Posterior vena cava (tissue), 2 donors: ENCODE measurements around the gene TRMT61A. TPM values are rescaled to one million over a fixed set of nuclear protein-coding genes. Genes with fewer than 3 reads are reported as not detected.
A peak's percentile ranks its signal among the peaks of the same experiment; 100 is the strongest.
"Not testable (repeated sequence)": the region's sequence is repeated elsewhere in the genome, so short reads cannot be mapped to it uniquely, and the experiment has no call there.

Source experiments
- DNase-seq: peaks from one replicate; pipeline ENCODE4 v3.0.0-alpha.2; 2020; ENCODE audit warnings: low spot score
- intact Hi-C, 2 donors: fragments of 100-400 bp; cut with DNase I; formaldehyde crosslinking; loops; one replicate each; pipeline versions ENCODE4 v1.14.1 to v1.14.2; 2022 to 2023
- total RNA-seq, 2 donors: library from RNA; stranded (reverse); fragmentation: NEBNext Ultra II Directional; extraction: Animal tissue kit (Norgen Biotek cat#: 25700); gene quantifications; one replicate each; pipeline ENCODE4 v1.2.1, GENCODE V29; 2021
- donor health status: DM: yes; HTN: yes; CAD: no.
- donor health status: DM: yes; HTN: yes; CAD: no.

TRMT61A gene
- total RNA-seq, 2 donors from 2014 or later, result 16.2 to 18.0 TPM

- DNase-seq, result peak; percentile 59
- intact Hi-C loops, result loop anchor here in 1 of 2 donors (5.0 kb wide), 1 partner anchor 42 kb away; no protein-coding TSS in a partner anchor
Measured at GRCh38 chr14:103504991-103505565, 23.9 kb upstream of the TRMT61A start.

GRCh38 chr14:103507751-103508150 lies 21.2 kb upstream of the TRMT61A start:
- intact Hi-C loops, result no loop called here
- DNase-seq, result no peak

DNA sequence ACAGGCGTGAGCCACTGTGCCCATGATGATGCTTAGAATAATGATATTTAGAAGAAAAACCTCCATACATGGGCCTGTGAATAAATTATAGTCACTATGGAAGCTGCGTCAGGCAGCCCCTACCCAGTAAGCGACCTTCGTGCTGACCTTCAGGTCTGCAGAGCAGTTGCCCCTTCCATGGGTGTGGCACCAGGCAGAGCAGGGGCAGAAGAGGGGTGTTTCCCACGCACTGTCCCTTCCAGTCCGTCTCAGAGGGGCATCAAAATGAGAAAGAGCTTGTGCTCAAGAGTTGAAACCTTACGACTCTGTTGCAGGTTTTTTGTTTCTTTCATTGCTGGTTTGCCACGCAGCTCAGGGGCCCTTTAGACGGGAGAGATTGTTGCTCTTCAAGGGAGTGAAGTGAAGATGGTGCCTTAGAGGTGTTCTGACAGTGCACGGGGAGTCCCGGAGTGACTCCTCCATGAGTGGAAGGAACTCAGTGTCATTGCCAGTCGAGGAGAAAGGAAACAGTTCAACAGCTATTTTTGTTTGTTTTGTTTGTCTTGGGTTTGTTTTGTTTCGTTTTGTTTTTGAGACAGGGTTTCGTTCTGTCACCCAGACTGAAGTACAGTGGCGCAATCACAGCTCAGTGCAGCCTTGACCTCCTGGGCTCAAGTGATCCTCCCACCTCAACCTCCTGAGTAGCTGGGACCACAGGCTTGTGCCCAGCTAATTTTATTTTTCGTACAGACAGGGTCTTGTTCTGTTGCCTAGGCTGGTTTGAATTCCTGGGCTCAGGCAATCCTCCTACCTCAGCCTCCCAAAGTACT lies 20.3 kb upstream of the TRMT61A start:
- DNase-seq, result peak; percentile 35
- intact Hi-C loops, result no loop called here

DNA sequence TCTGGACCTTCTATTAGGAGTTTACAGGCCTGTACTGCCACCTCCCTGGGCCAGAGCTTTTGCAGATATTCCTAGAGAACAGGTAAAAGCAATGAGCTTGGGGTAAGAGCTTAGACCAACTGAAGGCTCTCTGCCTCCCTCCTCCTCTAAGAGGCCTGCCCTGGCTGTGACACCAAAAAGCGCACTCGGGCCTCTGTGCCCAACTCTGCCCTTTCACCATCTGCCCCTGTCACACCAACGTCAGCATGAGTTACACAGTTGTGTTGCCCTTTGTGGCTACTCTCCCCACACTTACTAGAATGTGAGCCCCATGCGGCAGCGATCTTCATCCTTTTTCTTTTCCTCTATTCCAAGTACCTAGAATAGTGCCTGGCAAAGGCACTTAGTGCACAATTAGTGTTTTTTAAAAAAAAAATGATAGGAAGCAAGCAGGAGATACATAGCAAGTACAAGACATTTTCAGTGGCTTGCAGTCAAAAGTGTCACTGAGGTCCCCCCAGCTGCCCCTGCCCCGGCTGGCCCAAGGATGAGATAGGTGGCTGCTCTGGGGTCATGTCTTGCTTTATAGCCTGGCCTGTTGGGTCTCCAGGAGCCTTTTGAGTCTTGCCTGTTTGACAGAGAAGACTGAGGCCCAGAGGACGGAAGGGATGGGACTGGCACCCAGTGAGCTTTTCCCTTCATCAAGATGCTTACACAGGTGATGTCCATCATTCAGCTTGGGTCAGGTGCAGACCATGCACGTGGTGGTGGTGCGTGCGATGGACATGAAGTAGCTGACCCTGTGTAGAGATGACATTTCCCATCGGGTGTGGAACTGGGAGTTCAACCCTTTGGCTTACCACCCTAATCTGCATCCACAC lies 18.9 kb upstream of the TRMT61A start:
- peak; percentile 22 for DNase-seq
- intact Hi-C loops, result no loop called here

- peak; percentile 66 for DNase-seq
- intact Hi-C loops, result no loop called here
Measured at GRCh38 chr14:103510724-103511693, 18.0 kb upstream of the TRMT61A start.

DNA sequence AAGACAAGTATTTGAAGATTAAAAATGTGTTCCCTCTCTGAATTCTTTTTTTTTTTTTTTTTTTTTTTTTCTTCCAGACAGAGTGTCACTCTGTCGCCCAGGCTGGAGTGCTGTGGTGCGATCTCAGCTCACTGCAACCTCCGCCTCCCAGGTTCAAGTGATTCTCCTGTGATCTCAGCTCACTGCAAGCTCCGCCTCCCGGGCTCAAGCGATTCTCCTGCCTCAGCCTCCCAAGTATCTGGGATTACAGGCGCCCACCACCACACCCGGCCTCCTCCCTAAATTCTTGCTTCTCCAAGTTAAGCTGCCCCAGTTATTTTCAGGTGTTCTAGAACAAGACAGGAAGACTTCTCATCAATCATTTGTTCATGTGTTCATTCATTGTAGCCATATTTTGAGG lies 16.8 kb upstream of the TRMT61A start:
- intact Hi-C loops, result not testable (repeated sequence)
- DNase-seq, result peak; percentile 10

GRCh38 chr14:103512701-103513611 lies 16.0 kb upstream of the TRMT61A start:
- intact Hi-C loops, result no loop called here
- peak; percentile 88 for DNase-seq

DNA sequence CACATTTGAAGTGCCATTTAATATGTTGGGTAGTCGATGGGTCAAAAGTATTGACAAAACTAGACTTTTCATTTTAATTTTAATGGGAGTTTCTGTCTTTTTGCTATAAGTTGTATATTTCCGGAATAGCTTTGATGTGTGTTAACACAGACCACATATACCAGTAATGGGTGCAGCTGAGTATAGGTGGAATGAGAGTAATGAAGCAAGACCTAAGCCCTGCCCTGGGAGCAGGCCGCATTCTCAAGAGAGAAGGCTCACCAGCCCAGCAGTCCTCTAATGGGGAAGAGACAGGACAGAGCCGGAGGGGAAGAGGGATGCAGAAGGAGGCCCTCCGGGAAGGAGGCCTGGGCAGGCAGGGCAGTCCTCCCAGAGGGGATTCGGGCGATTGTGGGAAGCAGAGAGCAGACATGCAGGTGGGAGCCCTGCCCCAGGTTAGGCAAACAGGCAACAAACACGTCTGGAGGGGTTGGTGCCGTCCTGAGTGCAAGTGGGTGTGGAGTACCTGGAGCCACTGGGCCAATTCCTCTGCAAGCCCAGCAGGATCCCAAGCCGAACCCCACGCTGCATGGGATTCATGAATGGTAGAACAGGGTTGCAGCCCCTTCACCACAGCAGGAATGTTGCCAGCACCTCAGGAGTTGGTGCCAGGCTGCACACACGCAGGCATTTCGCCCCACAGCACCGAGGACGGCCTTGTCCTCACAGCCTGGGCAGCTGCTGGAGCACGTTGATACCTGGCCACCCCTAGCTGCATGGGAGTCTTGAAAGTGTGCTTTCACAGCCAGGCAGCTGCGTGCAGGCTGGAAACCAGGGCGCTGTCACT lies 14.2 kb upstream of the TRMT61A start:
- peak; percentile 61 for DNase-seq
- intact Hi-C loops, result loop anchor here in 1 of 2 donors (5.0 kb wide), 1 partner anchor 37 kb away; no protein-coding TSS in a partner anchor

DNA sequence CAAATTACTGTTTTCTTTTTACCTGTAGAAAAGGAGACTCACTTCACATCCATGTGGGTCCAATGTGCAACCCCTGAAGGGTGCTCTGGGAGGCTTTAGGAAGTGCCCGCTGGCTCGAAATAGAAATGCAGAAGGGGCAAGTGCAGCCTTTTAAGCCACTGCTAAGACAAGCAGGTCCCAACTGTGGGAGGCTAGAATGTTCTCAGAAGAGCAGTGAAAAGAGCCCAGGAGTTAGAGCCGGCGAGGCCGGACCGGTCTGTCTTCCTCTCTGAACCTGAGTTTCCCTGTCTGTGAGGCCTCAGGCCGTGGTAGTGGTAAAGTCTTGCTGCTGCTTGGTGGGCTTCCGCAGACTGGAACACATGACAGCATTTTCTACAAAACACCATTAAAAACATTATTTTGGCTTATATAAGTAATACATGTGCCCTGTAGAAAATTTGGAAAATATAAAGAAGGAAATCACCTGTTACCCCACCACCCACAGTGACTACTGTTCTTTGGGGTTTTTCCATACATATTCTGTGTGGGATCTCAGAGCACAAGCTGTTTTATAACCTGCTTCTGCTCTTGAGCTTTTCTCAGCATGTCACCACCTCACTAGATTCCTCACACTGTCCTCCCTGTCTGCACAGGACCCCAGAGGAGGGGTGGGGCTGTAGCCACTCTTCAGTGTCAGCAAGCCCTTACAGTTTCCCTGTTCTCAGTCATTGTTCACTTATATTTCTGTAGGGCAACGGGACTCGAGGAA lies 12.4 kb upstream of the TRMT61A start:
- intact Hi-C loops, result loop anchor here in 1 of 2 donors (5.0 kb wide), 1 partner anchor 36 kb away; no protein-coding TSS in a partner anchor
- peak; percentile 55 for DNase-seq

DNA sequence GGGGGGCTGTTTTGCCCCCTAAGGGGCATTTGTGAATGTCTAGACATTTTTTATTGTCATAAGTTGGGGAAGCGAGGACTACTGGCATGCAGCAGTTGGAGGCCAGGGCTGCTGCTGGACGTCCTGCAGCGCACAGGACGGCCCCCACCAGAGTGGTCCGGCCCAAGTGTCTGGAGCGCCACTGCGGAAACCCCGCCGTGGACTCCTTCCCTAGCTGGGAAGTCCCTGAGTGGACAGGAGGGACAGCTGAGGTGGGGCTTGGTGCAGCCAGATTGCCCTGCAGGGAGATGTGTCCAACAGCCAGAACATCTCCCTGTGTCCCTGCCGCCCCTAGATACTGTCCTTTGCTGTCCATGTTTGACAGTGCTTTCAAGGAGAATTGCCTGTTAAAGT lies 11.8 kb upstream of the TRMT61A start:
- DNase-seq, result peak; percentile 55
- intact Hi-C loops, result loop anchor here in 1 of 2 donors (5.0 kb wide), 1 partner anchor 35 kb away; no protein-coding TSS in a partner anchor

DNA sequence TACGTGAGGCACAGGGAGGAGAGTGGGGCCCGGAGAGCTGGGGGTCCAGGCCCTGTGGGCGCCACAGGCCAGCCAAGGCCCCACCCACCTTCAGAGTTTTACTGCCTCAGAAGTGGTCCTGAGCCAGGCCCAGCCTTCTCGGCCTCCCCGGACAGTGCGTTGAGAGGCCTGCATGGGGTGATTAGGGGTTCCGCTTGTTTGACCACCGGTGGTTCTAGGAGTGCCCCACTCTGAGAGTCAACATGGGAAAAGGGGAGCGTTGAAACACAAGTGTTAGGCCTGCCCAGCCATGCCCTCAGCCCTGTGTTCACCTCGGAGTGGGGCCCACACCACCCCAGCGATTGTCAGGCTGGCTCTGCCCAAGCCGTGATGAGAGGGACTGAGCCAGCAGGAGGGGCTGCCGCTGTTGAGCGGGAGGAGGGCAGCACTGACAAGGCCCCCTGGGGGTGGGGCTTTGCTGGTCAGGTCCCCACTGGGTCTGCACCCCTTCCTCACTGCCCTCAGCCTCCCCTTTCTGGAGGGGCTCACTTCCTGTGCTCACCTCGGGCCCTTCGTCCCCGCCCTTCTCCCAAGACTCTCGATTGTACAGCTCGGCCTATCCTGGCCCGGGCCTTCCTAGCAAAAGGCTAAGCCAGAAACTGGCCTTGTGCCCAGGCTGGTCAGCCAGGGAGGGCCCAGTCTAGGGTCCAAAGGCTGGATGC lies 11.1 kb upstream of the TRMT61A start:
- DNase-seq, result peak; percentile 78
- intact Hi-C loops, result loop anchor here (2.0 to 5.0 kb wide), 2 partner anchors 29 to 34 kb away; no protein-coding TSS in a partner anchor

DNA sequence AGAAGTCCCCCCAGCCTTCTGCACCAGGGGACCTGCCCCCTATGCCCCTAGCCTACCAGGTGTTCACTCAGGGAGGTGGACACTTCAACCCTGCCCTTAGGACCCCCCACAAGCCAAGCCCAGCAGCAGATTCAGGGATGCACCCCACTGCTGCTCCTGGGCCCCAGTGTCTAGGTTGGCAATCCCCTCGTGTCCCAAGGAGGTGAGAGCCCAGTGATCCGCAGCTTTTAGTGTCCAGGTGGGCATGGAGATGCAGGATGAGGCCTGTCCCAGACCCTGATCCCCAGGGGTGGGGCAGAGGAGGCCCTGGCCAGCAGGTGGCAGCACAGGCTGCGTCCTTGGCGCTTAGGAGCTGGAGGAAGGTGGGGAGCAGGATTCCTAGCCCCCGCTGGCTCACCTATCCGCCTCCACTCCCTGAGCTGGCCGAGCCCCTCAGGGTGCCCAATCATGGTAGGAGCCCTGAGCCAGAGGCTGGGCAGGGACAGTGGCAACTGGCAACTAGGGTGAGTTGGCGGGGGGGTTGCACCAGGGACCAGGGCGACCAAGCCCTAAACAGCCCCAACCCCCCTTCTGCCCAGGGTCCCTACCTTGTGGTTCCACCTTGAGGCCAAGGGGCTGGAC lies 10.5 kb upstream of the TRMT61A start:
- DNase-seq, result peak; percentile 89
- intact Hi-C loops, result loop anchor here (2.0 to 5.0 kb wide), 2 partner anchors 28 to 34 kb away; no protein-coding TSS in a partner anchor

GRCh38 chr14:103519043-103519836 lies 9.8 kb upstream of the TRMT61A start:
- DNase-seq, result peak; percentile 72
- intact Hi-C loops, result loop anchor here (2.0 to 5.0 kb wide), 2 partner anchors 28 to 33 kb away; no protein-coding TSS in a partner anchor

DNA sequence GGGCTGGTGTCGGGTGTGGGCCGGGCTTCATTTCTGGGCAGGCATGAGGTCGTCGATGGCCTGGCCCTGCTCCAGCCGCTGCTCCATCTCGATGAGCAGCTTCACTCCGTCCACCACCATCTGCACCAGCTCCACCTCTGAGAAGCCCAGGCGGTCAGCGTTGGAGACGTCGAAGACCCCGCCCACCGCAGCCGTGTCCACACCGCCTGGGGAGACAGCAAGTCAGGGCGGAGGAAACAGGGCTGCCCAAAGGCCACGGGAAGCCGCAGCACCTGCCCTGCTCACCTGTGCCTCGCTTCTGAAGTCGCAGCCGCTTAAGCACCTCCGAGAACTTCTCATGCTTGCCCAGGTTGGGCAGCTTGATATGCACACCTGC lies 9.2 kb upstream of the TRMT61A start:
- intact Hi-C loops, result loop anchor here (2.0 to 5.0 kb wide), 2 partner anchors 27 to 32 kb away; no protein-coding TSS in a partner anchor
- peak; percentile 84 for DNase-seq
